ENCODE data around the gene RNF43. TPM values are rescaled to one million over a fixed set of nuclear protein-coding genes. Genes with fewer than 3 reads are reported as not detected.

RNF43 gene
- total and polyA plus RNA-seq, 2 of the 13 experiments (the other 11 are each of a cell fraction or from before 2014, with no cell fraction given), result 31.0 to 53.4 TPM

- in situ Hi-C loops (cut with HindIII; ENCODE audit: extremely low pct_ligation_motif_present, low pct_unique_long_range_greater_than_20kb), result no loop called here
- ChIA-PET POLR2A (interaction anchor here (2.2 to 6.3 kb wide), 3 partner anchors 7 to 35 kb away, joined by 6 to 103 read pairs (median 58); partner anchors contain the start of gene SUPT4H1), CTCF (ENCODE audit: low intra/inter-chr PET ratio, low total read pairs) (no interaction called here)
- 72% methylated on average over 1 of the region's 1 CpG for WGBS (ENCODE audit: low lambda C conversion rate)
- DNase-seq (ENCODE audit: low spot score) (no peak), ATAC-seq (no peak), FAIRE-seq (no peak)
- Histone ChIP-seq H3K27me3 (ENCODE audit: control insufficient read depth in 1 of 2, insufficient read depth in 2 of 2, low read length in 2 of 2) (no peaks in the 10 kb centered on the region), H2AFZ (ENCODE audit: low read length) (no peak overlapping the region), H4K20me1 (ENCODE audit: insufficient read depth, low read length) (no peaks in the 10 kb centered on the region), H3K27ac (ENCODE audit: extremely low read length, insufficient read depth, low read length) (peak overlapping the region; percentile 93), H3K9me3 (ENCODE audit: low read length) (no peaks in the 10 kb centered on the region), H3K9ac (ENCODE audit: insufficient read depth, low read depth, low read length) (no peak overlapping the region), H3K4me3 (replicated peaks in 1 of 3; ENCODE audit: insufficient read depth in 1 of 3, low read depth in 2 of 3, low read length in 3 of 3) (no peak overlapping the region; a peak in 1 of 6 replicates), H3K79me2 (ENCODE audit: insufficient read depth, low read length) (peaks cover 95% of the 10 kb centered on the region), H3K36me3 (replicated peaks in 1 of 2; ENCODE audit: control insufficient read depth in 1 of 2, insufficient read depth in 2 of 2, low read length in 2 of 2) (peaks cover 4 to 29% of the 10 kb centered on the region in 2 experiments; a peak in 4 of 5 replicates), H3K4me2 (ENCODE audit: low read depth, low read length) (no peak overlapping the region), H3K4me1 (ENCODE audit: insufficient read depth, low read length) (peaks cover 97% of the 10 kb centered on the region)
- BruUV-seq (replicated peaks), result no TSS peak
- intact Hi-C loops (cut with micrococcal nuclease; ENCODE audit: unreplicated experiment), result no loop called here
- TF ChIP-seq ZBTB1 (CRISPR knock-in tag; IDR thresholded peaks at IDR 0.05; ENCODE audit: borderline replicate concordance) (no peak), EP300 (IDR thresholded peaks at IDR 0.05; ENCODE audit: low read depth in 2 of 2, low read length in 2 of 2) (peak in 1 of 2 experiments; percentile 51; a peak in 2 of 4 replicates), EP300 (CRISPR knock-in tag; IDR thresholded peaks at IDR 0.05; ENCODE audit: borderline replicate concordance) (no peak; the same call in 1 of the 2 replicates), FOXA1 (IDR thresholded peaks at IDR 0.05) (no peak), FOXA1 (CRISPR knock-in tag; IDR thresholded peaks at IDR 0.05) (peak; percentile 37; the same call in 1 of the 2 replicates), DDIT3 (CRISPR knock-in tag; IDR thresholded peaks at IDR 0.05) (no peak), THRA (CRISPR knock-in tag; IDR thresholded peaks at IDR 0.05; ENCODE audit: borderline replicate concordance) (no peak), ZXDC (CRISPR knock-in tag; IDR thresholded peaks at IDR 0.05) (no peak), SOX13 (IDR thresholded peaks at IDR 0.05) (no peak), SOX13 (CRISPR knock-in tag; conservative IDR thresholded peaks at IDR 0.05 in 1 of 2, IDR thresholded peaks at IDR 0.05 in 1 of 2) (peak in 1 of 2 experiments; percentile 15; a peak in 1 of 4 replicates), TRAFD1 (CRISPR knock-in tag; IDR thresholded peaks at IDR 0.05; ENCODE audit: borderline replicate concordance) (no peak), ZSCAN29 (CRISPR knock-in tag; conservative IDR thresholded peaks at IDR 0.05) (no peak), FOSL2 (CRISPR knock-in tag; IDR thresholded peaks at IDR 0.05) (peak; percentile 56), PATZ1 (CRISPR knock-in tag; IDR thresholded peaks at IDR 0.05) (peak; percentile 75), HMG20A (CRISPR knock-in tag; IDR thresholded peaks at IDR 0.05; ENCODE audit: borderline replicate concordance) (peak; percentile 21; the same call in 1 of the 2 replicates)
Observed at GRCh38 chr17:58387834-58388233, 29.5 kb downstream of the RNF43 start.
